ENCODE results near the gene GABRG2.

- TF ChIP-seq POLR2A (IDR thresholded peaks at IDR 0.05) (no peak), CTCF (IDR thresholded peaks at IDR 0.05) (no peak), EP300 (IDR thresholded peaks at IDR 0.05) (no peak), POLR2AphosphoS5 (IDR thresholded peaks at IDR 0.05) (no peak)
Observed at GRCh38 chr5:162132348-162132747, 64.8 kb downstream of the GABRG2 start.
